GM19324 (cell line): Measurements from ENCODE around the gene HPS3.

Experiments
- ATAC-seq: cut with Tn5 transposase; IDR thresholded peaks from one replicate; pipeline ENCODE4 v1.9.1; 2021; ENCODE audit warnings: mild to moderate bottlenecking, moderate library complexity; ENCODE audit not compliant: unreplicated experiment, low FRiP score

The HPS3 gene

DNA sequence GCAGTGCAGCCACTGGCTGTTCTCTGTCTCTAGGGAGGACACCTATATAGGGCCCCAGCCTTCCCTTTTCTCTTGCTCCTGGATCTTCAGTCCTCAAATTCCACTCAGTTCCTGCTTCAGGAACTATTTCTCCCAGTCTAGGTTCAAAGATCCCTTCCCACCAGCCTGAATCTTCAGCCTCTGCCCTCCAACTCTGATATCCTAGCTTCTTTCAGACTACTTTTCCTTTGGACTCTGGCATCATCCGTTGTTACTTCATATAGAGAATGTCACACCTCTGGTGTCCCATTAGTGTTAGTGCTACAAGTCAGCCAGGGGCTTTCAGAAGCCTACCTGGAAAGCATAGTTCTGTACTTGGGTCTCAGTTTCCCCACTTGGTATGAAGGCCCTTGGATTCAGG, 10.0 kb upstream of the HPS3 start:
- no peak for ATAC-seq

DNA sequence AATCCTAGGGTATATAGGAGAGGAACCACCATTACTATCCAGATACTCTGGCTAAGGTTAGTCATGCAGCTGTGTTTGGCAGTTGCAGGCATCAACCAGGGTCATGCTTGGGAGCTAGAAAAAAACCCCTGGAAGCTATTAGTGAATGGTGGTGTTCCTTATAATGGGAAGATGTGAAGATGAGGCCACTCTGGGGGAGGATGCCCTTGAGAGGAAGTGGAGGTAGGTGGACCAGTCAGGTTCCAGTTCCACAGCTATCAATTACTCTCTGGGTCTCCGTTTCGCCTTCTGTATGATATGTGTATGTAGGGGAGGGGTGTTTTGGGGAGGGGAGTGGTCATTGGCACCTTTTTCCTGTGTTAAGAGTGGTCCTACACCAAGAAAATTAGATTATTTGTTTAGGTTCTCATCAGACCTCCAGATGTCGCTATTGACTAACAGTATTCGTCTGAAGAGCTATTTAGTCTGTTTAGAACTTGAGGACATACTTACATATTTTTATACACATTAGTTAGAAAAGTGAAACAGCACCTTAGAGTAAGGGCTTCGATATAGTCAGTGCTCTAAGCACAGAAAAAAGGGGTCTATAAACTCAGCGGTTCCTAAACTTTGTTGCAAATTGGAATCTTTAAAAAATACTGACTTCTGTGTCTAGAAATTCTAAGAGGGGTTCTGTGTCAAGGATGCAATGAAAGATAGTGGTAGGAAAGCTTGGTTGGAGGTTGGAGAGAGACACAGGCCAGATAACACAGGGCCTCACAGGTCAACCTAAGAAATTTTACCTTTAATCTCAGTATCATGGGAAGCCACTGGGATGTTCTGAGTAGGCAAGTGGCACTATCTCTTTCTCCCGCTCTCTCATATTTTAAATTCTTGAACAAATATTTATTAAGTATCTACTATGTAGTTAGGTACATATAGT, 9.1 kb upstream of the HPS3 start:
- no peak for ATAC-seq

DNA sequence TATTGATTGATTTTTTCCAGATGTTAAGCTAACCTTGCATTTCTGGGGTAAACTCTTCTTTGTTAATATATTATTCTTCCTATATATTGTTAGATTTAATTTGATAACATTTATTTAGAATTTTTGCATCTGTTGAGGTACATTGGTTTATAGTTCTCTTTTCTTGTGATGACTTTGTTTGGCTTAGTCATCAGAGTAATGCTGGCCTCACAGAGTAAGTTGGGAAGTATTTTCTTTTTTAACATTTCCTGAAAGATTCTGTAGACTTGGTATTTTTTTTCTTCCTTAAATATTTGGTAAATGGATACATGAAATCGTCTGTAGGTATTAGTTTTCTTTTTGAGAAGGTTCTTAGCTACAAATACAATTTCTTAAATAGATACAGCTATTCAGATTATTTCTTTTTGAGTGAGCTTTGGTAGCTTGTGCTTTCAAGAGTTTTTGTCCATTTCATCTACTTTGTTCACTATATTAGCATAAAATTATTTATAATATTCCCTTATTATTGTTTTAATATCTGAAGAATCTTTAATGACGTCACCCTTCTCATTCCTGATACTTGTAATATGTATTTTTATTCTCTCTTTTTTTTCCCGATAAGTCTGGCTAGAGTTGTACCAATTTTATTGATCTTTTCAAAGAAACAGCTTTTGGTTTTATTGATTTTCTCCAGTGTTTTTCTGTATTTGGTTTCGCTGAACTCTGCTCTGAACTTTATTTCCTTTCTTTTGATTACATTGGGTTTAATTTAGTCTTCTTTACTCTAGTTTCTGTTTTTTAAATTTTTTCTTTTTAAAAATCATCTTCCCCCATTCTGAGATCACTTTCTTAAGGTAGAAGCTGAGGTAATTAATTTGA, 6.5 kb upstream of the HPS3 start:
- no peak for ATAC-seq

DNA sequence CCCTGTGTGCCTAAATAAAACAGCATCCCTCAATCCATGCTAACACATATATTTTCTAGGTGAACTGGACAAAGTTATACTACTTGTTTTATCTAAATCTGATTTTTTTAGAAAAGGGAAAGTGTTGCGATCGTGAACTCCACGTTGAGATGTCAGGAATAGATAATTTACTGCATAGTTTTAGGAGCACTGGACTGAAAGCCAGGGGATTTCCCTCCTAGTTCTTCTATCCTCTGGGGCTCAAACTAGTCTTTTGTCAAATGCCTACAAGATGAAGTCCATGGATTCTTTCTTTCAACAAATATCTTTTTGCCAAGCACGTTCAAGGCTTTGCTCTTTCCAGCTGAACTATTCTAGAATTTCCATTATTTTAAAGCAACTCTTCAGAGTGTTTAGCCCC, 617 bp upstream of the HPS3 start:
- no peak for ATAC-seq

DNA sequence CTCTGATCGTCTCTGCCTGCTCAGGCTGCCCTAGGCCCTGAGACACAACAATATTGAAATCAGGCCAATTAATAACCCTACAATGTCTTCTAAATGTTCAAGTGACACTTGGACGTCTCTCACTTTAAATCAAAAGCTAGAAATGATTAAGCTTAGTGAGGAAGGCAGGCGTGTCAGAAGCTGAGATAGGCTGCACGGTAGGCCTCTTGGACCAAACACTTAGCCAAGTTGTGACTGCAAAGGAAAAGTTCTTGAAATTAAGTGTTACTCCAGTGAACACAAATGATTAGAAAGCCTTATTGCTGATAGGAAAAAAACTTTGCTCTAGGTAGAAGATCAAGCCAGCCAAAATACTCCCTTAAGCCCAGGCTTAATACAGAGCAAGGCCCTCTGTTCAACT, 2.2 kb downstream of the HPS3 start:
- ATAC-seq = no peak

DNA sequence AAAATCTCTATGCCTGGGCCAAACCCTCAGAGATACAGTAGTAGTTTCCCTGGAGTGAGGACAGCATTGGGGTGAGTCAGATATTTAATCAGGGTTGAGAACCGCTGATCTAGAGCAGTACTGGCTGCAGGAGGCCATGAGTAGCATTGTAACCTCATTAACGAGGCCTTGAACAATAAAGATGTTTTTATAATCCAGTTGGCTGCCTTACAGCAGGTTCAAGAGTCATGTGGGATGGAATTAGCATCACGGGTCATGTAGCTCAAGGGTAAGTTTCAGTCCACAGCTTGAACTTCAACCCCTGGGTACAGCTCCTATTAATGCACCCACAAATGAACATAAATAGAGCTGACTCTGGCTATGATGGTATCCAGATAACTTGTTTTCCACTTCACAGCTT, 5.1 kb downstream of the HPS3 start:
- ATAC-seq = no peak

DNA sequence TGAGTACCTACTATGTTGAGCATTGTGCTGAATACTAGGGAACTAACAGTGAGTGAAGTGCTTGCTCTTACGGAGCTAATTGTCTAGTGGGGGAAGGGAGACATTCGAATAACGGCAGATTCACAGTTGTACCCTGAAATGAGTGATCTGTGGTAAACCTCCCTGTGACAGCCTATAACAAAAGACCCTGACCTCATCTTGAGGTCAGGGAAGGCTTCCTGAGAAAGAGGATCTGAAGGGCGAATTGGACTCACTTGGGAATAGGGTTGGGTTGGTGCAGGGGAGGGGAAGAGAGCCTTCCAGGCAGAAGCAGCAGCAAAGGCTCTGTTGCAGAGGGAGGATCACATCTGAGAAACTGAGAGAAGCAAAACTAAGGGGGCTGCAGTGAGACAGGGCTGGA, 13.2 kb downstream of the HPS3 start:
- ATAC-seq = no peak

DNA sequence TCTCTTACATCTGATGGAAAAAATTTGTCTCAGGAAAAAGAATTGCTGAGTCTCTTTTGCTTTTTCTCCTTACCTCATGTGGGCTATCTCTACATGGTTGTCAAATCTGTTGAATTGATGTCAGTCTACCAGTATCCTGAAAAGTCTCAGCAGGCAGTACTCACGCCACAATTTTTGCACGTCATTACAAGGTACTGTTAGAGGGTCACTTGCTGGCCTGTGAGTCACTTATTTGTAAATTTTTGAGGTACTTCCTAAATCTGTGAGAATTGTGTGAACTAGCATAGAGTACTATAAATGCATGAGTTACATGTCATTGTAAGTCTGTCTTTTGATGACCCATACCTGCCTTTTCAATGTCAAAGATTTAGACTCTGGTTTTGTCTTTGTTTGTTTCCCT, 15.9 kb downstream of the HPS3 start:
- no peak for ATAC-seq

DNA sequence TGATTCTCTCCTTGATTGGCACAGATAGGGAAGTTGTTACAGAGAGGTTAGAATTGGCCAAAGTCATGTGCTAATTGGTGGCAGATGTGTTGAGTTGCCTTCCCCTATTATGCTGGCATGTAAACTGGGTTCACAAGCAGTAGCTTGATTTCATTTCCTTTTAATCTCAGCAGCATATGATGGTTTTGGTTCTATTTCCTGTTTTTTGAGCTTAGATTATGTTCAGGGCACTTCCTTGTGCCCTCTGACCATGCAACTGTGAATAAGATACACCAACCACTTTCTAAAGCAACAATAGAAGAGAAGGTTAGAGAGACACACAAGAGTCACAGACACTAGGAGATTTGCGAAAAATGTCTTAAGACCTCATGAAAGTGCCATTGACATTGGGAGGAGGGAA, 16.5 kb downstream of the HPS3 start:
- ATAC-seq = peak; percentile 75

DNA sequence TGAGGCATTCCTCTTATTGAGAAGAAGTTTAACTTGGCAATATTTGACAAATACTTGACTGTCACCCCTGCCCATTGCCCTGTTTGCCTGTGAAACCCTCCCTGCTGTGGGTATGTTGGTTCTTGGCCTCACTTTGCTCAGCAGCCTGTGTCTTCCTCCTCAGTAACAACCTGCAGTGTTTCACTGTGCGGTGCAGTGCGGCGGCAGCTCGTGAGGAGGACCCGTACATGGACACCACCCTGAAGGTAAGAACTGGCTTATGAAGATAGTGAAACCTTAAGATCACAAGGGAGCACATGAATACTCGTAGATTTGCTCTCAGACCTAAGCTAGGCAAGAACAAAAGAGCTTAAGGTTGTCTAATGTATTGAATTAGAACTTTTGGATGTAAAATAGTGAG, 21.0 kb downstream of the HPS3 start:
- ATAC-seq = no peak

DNA sequence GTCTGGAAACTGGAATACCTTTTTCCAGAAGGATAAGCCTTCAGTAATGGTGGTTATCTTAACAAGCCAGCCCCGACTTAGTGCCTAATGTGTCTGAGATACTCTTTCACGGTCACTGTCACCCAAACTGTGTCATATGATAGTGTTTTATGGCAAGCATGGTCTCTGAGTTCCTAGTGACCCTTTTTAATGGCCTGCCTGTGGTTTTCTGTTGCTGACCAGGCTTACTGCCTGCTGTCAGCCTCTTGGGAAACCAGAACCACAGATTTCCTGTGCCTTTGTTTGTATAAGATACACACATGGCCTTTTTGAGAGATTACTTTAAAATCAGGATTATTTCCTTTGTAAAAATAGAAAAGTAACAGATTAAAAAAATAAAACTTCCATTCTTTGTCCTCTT, 22.4 kb downstream of the HPS3 start:
- no peak for ATAC-seq

DNA sequence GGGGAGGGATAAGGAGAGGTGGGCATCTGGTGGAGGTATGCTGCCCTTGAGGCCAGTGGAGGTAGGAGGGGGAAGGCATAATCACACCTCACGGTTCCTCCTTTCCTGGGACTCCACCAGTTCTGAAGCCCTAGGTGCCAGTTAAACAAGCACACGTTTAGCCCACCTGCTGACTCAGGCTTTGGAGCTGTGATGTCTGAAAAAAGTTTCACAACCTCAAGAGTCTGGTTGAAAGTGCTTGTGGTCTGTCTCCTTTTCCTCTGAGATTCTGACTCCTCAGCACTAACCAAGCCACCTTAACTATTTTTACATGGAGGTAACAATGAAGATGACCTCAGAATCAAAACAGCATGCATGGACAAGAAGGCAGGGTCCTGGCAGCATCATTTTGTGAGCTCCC, 23.0 kb downstream of the HPS3 start:
- ATAC-seq = peak; percentile 83

DNA sequence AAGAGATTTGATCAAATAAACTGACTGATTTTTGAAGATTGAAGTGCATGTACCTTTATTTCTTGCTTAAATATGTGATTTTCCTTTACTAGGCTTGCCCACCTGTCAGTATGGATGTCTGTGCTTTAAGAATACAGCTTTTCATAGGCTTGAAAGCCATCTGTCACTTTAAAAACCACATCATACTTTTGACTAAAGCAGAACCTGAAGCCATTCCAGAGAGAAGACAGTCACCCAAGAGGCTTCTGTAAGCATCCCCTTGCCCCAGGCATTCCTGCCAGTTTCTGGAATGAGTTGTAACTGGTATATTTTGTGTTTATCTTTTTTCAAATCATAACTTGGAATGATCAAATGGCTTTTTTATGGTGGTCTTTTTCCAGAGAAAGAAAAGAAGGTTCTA, 24.0 kb downstream of the HPS3 start:
- ATAC-seq = no peak

DNA sequence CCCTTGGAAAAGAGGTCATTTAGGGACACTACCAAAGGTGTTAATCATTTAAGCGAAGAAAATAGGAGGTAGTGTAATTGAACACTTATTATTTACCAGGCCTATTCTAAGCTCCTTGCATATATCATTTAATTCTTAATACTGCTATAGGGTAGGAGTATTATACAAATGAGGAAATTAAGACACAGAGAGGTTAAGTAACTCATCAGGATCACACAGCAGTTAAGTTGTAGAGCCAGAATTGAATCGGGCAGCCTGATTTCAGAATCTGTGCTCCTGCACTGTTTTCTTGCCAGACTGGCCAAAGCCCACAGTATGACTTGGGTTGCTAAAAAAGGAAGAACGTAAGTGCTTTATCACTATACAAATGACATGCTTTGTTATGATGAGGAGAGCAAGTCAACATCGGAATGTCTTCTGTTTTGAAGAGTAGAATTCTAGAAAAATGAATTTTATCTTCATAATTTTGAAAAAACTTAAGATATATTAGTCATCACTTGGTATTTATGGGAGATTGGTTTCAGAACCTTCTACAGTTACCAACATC, 31.4 kb downstream of the HPS3 start:
- no peak for ATAC-seq

DNA sequence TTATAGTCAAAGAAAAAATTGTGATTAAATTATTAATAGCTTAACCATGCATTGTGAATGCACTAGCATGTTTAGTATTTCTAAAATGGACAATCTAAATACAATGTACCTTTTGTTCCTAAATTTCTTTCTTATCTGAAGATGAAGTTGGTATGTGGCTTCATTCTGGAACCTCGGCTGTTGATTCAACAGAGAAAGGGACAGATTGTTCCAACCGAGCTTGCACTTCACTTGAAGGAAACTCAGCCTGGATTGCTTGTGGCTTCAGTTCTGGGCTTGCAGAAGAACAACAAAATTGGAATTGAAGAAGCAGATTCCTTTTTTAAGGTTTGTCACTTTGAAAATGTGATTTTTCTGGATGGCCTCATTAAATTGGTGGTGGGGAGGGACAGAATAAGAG, 32.6 kb downstream of the HPS3 start:
- ATAC-seq = no peak

DNA sequence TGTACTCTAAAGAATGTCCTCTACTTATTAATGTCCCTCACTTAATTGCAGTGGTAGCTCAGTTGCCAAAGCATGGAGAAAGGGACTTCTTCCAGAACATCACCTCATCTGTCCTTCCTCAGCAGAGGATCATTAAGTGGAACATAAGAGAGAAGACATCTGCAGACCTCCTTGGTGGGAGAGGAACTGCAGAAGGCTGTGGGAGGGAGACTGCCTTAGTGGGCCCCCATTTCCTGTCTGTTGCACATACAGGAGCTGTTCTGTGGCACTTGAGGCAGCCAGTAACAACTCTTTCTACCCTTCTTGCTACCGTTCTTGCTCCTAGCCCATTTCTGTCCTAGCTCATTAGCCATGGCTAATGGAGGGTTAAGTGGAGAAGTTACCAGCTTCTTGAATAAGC, 33.6 kb downstream of the HPS3 start:
- no peak for ATAC-seq

DNA sequence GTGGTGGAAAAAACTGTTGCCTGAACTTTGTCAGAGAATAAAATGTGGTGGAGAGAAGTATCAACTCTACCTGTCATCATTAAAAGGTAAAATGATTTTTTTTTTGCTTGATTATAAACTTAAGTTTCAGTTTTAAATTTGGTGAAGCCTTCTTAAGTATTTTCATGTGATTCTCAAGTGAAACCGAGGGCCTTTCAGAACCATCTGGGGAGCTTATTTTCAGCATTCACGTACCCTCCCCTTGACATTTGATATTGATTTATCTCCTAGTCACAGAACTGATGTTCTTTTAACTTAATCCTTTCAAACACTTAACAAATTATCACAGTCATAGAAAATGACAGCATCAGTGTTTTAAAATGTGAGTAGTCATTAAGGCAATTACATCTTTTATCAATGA, 38.5 kb downstream of the HPS3 start:
- ATAC-seq = no peak

DNA sequence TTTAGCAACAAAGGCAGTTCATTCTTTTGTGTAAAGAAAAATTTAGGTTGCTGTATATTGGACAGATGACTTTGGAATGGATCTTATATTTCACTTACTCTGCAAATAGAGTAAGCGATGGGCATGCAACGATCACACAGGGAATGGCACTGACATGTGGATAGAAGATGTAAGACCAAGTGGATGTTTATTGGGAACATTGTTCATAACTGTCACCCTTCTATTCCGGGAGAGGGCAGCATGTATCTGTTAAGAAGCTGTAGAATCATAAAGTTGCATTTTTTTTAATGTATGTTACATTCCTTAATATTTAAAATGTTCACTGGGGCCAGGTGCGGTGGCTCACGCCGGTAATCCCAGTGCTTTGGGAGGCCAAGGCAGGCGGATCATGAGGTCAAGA, 41.2 kb downstream of the HPS3 start:
- ATAC-seq = no peak

DNA sequence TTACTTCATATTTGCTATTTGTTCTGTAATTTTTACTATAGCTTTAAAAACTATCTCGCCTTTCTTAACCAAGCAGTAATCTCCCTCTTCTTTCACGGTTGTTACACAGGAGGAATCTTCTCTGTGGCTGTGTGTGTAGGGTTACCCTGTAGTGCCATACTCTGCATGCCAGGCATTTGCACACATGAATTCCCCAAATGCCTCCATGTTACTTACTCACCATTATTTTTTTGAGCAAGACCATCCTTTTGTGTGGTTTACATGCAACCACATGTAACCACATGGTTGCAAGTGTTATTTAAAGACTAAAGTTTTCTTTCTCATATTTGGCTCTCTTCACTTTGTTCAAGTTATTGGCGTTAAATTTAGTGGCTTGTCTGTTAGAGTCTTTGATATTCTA, 45.5 kb downstream of the HPS3 start:
- ATAC-seq = peak; percentile 59

DNA sequence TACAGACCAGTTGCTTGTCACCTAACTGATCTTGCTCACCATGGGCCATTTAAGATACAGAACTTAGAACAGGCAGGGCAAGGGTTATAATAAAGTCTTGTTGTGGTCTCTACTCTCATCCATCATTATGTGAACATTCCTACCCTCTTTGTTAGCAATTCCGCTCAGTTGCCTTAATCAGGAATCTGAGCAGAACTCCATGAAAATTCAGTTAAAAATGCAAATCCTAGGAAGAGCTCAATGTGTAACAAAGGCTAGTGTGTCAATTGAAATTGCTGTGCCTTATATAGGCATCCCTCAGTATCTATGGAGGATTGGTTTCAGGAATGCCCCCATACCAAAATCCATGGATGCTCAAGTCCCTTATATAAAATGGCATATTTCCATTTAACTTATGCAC, 47.7 kb downstream of the HPS3 start:
- ATAC-seq = no peak

DNA sequence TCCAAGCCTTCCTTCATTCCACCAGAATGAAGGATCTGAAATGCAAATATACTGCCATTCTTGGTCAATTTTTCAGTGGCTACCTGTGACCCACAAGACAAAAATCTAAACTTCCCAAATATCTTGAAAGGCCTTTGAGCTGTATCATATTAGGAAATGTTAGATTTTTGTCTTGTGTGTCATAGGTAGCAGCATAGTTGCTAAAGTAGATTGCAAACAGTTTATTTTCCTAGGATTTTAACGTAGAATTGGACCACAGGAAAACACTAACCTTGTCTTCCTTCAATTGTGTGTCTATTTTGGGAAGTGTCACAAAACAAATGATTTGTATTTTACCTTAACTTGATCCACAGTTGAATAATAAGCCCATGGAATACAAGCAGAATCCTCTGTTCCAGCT, 49.8 kb downstream of the HPS3 start:
- ATAC-seq = no peak
